Psoas muscle (tissue), 8 donors: ENCODE data around the gene SLC16A6. TPM values are rescaled to one million over a fixed set of nuclear protein-coding genes. Genes with fewer than 3 reads are reported as not detected.
A peak's percentile ranks its signal among the peaks of the same experiment; 100 is the strongest.

Source experiments
- ATAC-seq, 4 donors: fragments of 200-7000 bp; cut with Tn5 transposase; one replicate each; pipeline ENCODE4 v1.9.1; 2020; ENCODE audit warnings: moderate library complexity in 3 of 4, mild to moderate bottlenecking in 2 of 4
- DNase-seq, 2 donors: peaks; one replicate each; pipeline ENCODE4 v3.0.0-alpha.2; 2020
- H3K27ac ChIP-seq: fragments of 200-600 bp; one replicate; pipeline ENCODE4 v1.8.0; 2022
- H3K27me3 ChIP-seq, 3 donors: fragments of 200-600 bp in 1 of 3; one replicate each; pipeline versions ENCODE4 v1.6.1 to v1.8.0; 2013 to 2022; ENCODE audit warnings: low read length in 2 of 3, mild to moderate bottlenecking in 2 of 3, moderate library complexity in 1 of 3; ENCODE audit not compliant: insufficient read depth in 3 of 3
- H3K36me3 ChIP-seq, 2 donors: fragments of 200-600 bp in 1 of 2; one replicate each; pipeline versions ENCODE4 v1.6.1 to v1.8.0; 2013 to 2022; ENCODE audit warnings: low read depth in 1 of 2, mild to moderate bottlenecking in 1 of 2, moderate library complexity in 1 of 2; ENCODE audit not compliant: insufficient read depth in 1 of 2
- H3K4me1 ChIP-seq: fragments of 200-600 bp; one replicate; pipeline ENCODE4 v1.8.0; 2022
- H3K4me3 ChIP-seq: fragments of 200-600 bp; one replicate; pipeline ENCODE4 v1.8.0; 2022; ENCODE audit warnings: mild to moderate bottlenecking
- H3K9me3 ChIP-seq: fragments of 200-600 bp; one replicate; pipeline ENCODE4 v1.8.0; 2022
- CTCF ChIP-seq: fragments of 200-600 bp; IDR thresholded peaks from one replicate; pipeline ENCODE4 v1.8.0; 2022; ENCODE audit warnings: antibody characterized with exemption
- WGBS, 3 donors: extraction: QIAGEN DNeasy Blood & Tissue Kit; methylation state at CpG; one replicate each; pipeline versions ENCODE4 v1.1.6 to v1.1.7; 2013; 5-methylcytosine and 5-hydroxymethylcytosine counted together
- intact Hi-C, 2 donors: fragments of 100-400 bp; cut with DNase I; formaldehyde crosslinking; loops; one replicate each; pipeline versions ENCODE4 v1.11.0 to v1.14.2; 2022
- polyA plus RNA-seq, 3 donors: library from polyadenylated mRNA; stranded (reverse); fragments of 200-250 nt; gene quantifications; one replicate each; pipeline ENCODE4 v1.2.3, GENCODE V29; 2013
- total RNA-seq, 4 donors: library from RNA; stranded (reverse); fragmentation: NEBNext Ultra II Directional in 2 of 4; extraction: Animal tissue kit (Norgen Biotek cat#: 25700) in 2 of 4; gene quantifications; one replicate each; pipeline versions ENCODE4 v1.2.1 to v1.2.4, GENCODE V29; 2021 to 2023
- donor health status: healthy with polysubstance abuse.
- donor health status: DM: no; HTN: no; CAD: no; lungs with moderate emphysema.
- donor health status: Bipolar disorder and iron deficiency.
- donor health status: healthy.
- donor health status: DM: yes; HTN: yes; CAD: no.
- donor health status: DM: no; HTN: no; CAD: no.
- donor health status: DM: no; HTN: no; CAD: no.
- donor health status: DM: yes; HTN: yes; CAD: no.

Gene SLC16A6
- total and polyA plus RNA-seq, 7 donors: 0.75 to 47.7 (median 5.1) TPM

- Histone ChIP-seq H3K27me3 (no peaks in the 10 kb centered on the region), H3K36me3 (no peaks in the 10 kb centered on the region), H3K4me3 (no peak overlapping the region), H3K4me1 (peaks cover 23% of the 10 kb centered on the region), H3K27ac (peak overlapping the region; percentile 65), H3K9me3 (no peaks in the 10 kb centered on the region)
- WGBS, 3 donors: 76 to 84% (median 78%) methylated on average over 18 of the region's 18 CpGs
- intact Hi-C loops: no loop called here
- DNase-seq (peak in 1 of 2 donors; percentile 73), ATAC-seq (peak in 3 of 4 donors; percentile 47 to 81 (median 63))
- TF ChIP-seq CTCF: no peak
Measured at GRCh38 chr17:68296217-68297191, 5.6 kb upstream of the SLC16A6 start.

GRCh38 chr17:68295086-68295485, 4.2 kb upstream of the SLC16A6 start:
- H3K27me3 ChIP-seq: no peaks in the 10 kb centered on the region
- intact Hi-C loops: no loop called here
- no peak for TF ChIP-seq CTCF
- H3K4me1 ChIP-seq: peaks cover 28% of the 10 kb centered on the region
- H3K36me3 ChIP-seq: no peaks in the 10 kb centered on the region
- H3K4me3 ChIP-seq: no peak overlapping the region
- H3K27ac ChIP-seq: no peak overlapping the region
- ATAC-seq: no peak
- H3K9me3 ChIP-seq: no peaks in the 10 kb centered on the region
- 85 to 93% (median 86%) methylated on average over 7 of the region's 7 CpGs for WGBS, 3 donors
- no peak for DNase-seq

- no peak for TF ChIP-seq CTCF
- DNase-seq (no peak), ATAC-seq (no peak)
- intact Hi-C loops: no loop called here
- Histone ChIP-seq H3K4me3 (no peak overlapping the region), H3K36me3 (no peaks in the 10 kb centered on the region), H3K9me3 (no peaks in the 10 kb centered on the region), H3K27ac (no peak overlapping the region), H3K4me1 (peaks cover 28% of the 10 kb centered on the region), H3K27me3 (no peaks in the 10 kb centered on the region)
- 89 to 92% (median 91%) methylated on average over 4 of the region's 4 CpGs for WGBS, 3 donors
Measured at GRCh38 chr17:68294617-68295016, 3.7 kb upstream of the SLC16A6 start.

- ATAC-seq: no peak
- no peak overlapping the region for H3K27ac ChIP-seq
- intact Hi-C loops: no loop called here
- no peak for DNase-seq
- H3K4me3 ChIP-seq: no peak overlapping the region
- no peaks in the 10 kb centered on the region for H3K27me3 ChIP-seq
- H3K9me3 ChIP-seq: no peaks in the 10 kb centered on the region
- 75 to 83% (median 82%) methylated on average over 3 of the region's 3 CpGs for WGBS, 3 donors
- peaks cover 28% of the 10 kb centered on the region for H3K4me1 ChIP-seq
- TF ChIP-seq CTCF: no peak
- no peaks in the 10 kb centered on the region for H3K36me3 ChIP-seq
Measured at GRCh38 chr17:68294196-68294555, 3.2 kb upstream of the SLC16A6 start.
